Small intestine (tissue), 4 donors: ENCODE data around the gene CAPZB. TPM values are rescaled to one million over a fixed set of nuclear protein-coding genes. Genes with fewer than 3 reads are reported as not detected.

Experiments used
- polyA plus RNA-seq, 4 donors: library from polyadenylated mRNA; stranded (reverse) in 3 of 4; unstranded in 1 of 4; fragments of 200-250 nt in 3 of 4; fragments of 120-200 nt in 1 of 4; gene quantifications; one replicate each; pipeline versions ENCODE4 v1.2.1 to v1.2.3, GENCODE V29; 2013
- donor health status: healthy with polysubstance abuse.
- donor health status: Bipolar disorder and iron deficiency.
- donor health status: healthy.

CAPZB gene
- polyA plus RNA-seq, 4 donors = 245 to 292 (median 276) TPM

Other genes starting within 250 kb of the CAPZB start
- 10 to 100 TPM in 2 of 4 donors, 1 to 10 TPM in 2; 4.2 to 33.4 (median 12.5) TPM for gene EMC1, start 234.0 kb downstream of the CAPZB start, polyA plus RNA-seq
- 10 to 100 TPM in 3 of 4 donors, 1 to 10 TPM in 1; 7.6 to 40.3 (median 17.5) TPM for gene MRTO4, start 233.7 kb downstream of the CAPZB start, polyA plus RNA-seq
- 1,000 to 10,000 TPM in 2 of 4 donors, 100 to 1,000 TPM in 1, 1 to 10 TPM in 1; 3.4 to 1,138 (median 636) TPM for gene AKR7A3, start 196.8 kb downstream of the CAPZB start, polyA plus RNA-seq
- 100 to 1,000 TPM in 2 of 4 donors, 10 to 100 TPM in 2; 73.2 to 153 (median 119) TPM for gene AKR7A2, start 173.4 kb downstream of the CAPZB start, polyA plus RNA-seq
- 10 to 100 TPM; 14.6 to 46.7 (median 30.0) TPM for gene SLC66A1, start 173.2 kb downstream of the CAPZB start, polyA plus RNA-seq
- gene NBL1, start 158.8 kb upstream of the CAPZB start, polyA plus RNA-seq = 100 to 1,000 TPM in 3 of 4 donors, 10 to 100 TPM in 1; 60.6 to 503 (median 474) TPM
- under 1 TPM in 2 of 4 donors, not detected in 2; 0.01 to 0.03 TPM for gene HTR6, start 179.3 kb upstream of the CAPZB start, polyA plus RNA-seq